H9 (cell line): ENCODE results near the gene SMARCAL1. TPM values are rescaled to one million over a fixed set of nuclear protein-coding genes. Genes with fewer than 3 reads are reported as not detected.

Source experiments
- DNase-seq: peaks from one replicate; pipeline ENCODE4 v3.0.0-alpha.2; 2017
- H2AFZ ChIP-seq: one replicate; pipeline ENCODE4 v1.6.1; 2013; ENCODE audit warnings: mild to moderate bottlenecking, low read length, control low read depth, moderate library complexity
- H2AK5ac ChIP-seq: 2 replicates; pipeline ENCODE4 v1.6.1; 2013; ENCODE audit warnings: low read length, control low read depth, mixed read lengths; ENCODE audit not compliant: insufficient read length
- H2BK120ac ChIP-seq: one replicate; pipeline ENCODE4 v1.6.1; 2013; ENCODE audit warnings: low read depth, mild to moderate bottlenecking, low read length, control low read depth, inconsistent platforms; ENCODE audit not compliant: poor library complexity, severe bottlenecking
- H2BK12ac ChIP-seq: 2 replicates; pipeline ENCODE4 v1.6.1; 2013; ENCODE audit warnings: low read length, control low read depth, mixed read lengths, low read depth; ENCODE audit not compliant: insufficient read length
- H2BK15ac ChIP-seq: 2 replicates; pipeline ENCODE4 v1.6.1; 2013; ENCODE audit warnings: low read depth, low read length, control low read depth
- H2BK20ac ChIP-seq: one replicate; pipeline ENCODE4 v1.6.1; 2013; ENCODE audit warnings: low read depth, mild to moderate bottlenecking, low read length, control low read depth, inconsistent platforms; ENCODE audit not compliant: poor library complexity, severe bottlenecking
- H2BK5ac ChIP-seq: 2 replicates; pipeline ENCODE4 v1.6.1; 2013; ENCODE audit warnings: low read length, control low read depth, mixed read lengths; ENCODE audit not compliant: insufficient read length
- H3K14ac ChIP-seq: 2 replicates; pipeline ENCODE4 v1.6.1; 2013; ENCODE audit warnings: low read length, control low read depth; ENCODE audit not compliant: insufficient read depth
- H3K18ac ChIP-seq: 2 replicates; pipeline ENCODE4 v1.6.1; 2013; ENCODE audit warnings: low read depth, mild to moderate bottlenecking, mixed read lengths, low read length, control low read depth; ENCODE audit not compliant: insufficient read length
- H3K23ac ChIP-seq: 2 replicates; pipeline ENCODE4 v1.6.1; 2013; ENCODE audit warnings: low read length, control low read depth, mixed read lengths, low read depth; ENCODE audit not compliant: insufficient read length
- H3K23me2 ChIP-seq: 2 replicates; pipeline ENCODE4 v1.6.1; 2013; ENCODE audit warnings: low read depth, mild to moderate bottlenecking, mixed read lengths, low read length, control low read depth; ENCODE audit not compliant: insufficient read length, poor library complexity, severe bottlenecking
- H3K27ac ChIP-seq: 2 replicates; pipeline ENCODE4 v1.5.1; 2013; ENCODE audit warnings: low read length, control low read depth, mixed read lengths, low read depth; ENCODE audit not compliant: insufficient read length
- H3K27me3 ChIP-seq: 2 replicates; pipeline ENCODE4 v1.6.1; 2013; ENCODE audit warnings: low read length, control low read depth, inconsistent platforms; ENCODE audit not compliant: insufficient read depth
- H3K4ac ChIP-seq: 2 replicates; pipeline ENCODE4 v1.6.1; 2013; ENCODE audit warnings: low read depth, mild to moderate bottlenecking, control low read depth, inconsistent platforms, low read length, moderate library complexity
- H3K4me1 ChIP-seq: 2 replicates; pipeline ENCODE4 v1.6.1; 2013; ENCODE audit warnings: low read length, control low read depth, inconsistent platforms; ENCODE audit not compliant: insufficient read depth
- H3K4me2 ChIP-seq: 2 replicates; pipeline ENCODE4 v1.6.1; 2013; ENCODE audit warnings: low read length, control low read depth, mixed read lengths; ENCODE audit not compliant: insufficient read length, insufficient read depth
- H3K56ac ChIP-seq: 2 replicates; pipeline ENCODE4 v1.6.1; 2013; ENCODE audit warnings: low read depth, mild to moderate bottlenecking, mixed read lengths, low read length, control low read depth; ENCODE audit not compliant: insufficient read length
- H3K79me1 ChIP-seq: 2 replicates; pipeline ENCODE4 v1.6.1; 2013; ENCODE audit warnings: low read depth, mild to moderate bottlenecking, moderate library complexity, low read length, control low read depth, inconsistent platforms; ENCODE audit not compliant: insufficient read depth, poor library complexity, severe bottlenecking
- H3K79me2 ChIP-seq: 2 replicates; pipeline ENCODE4 v1.6.1; 2013; ENCODE audit warnings: low read length, control low read depth, inconsistent platforms; ENCODE audit not compliant: insufficient read depth
- H3K9ac ChIP-seq: 2 replicates; pipeline ENCODE4 v1.6.1; 2013; ENCODE audit warnings: low read length, control low read depth, mixed read lengths; ENCODE audit not compliant: insufficient read length; ENCODE audit errors: extremely low read depth
- H3K9me3 ChIP-seq: one replicate; pipeline ENCODE4 v1.6.1; 2013; ENCODE audit warnings: low read depth, low read length, inconsistent platforms; ENCODE audit not compliant: control insufficient read depth
- H3T11ph ChIP-seq: one replicate; pipeline ENCODE4 v1.6.1; 2013; ENCODE audit warnings: mild to moderate bottlenecking, low read length, control low read depth, inconsistent platforms
- H4K20me1 ChIP-seq: one replicate; pipeline ENCODE4 v1.6.1; 2013; ENCODE audit not compliant: control insufficient read depth, insufficient read length, insufficient read depth
- H4K5ac ChIP-seq: 2 replicates; pipeline ENCODE4 v1.6.1; 2013; ENCODE audit warnings: low read depth, mild to moderate bottlenecking, mixed read lengths, low read length, control low read depth; ENCODE audit not compliant: insufficient read length
- H4K8ac ChIP-seq: replicated peaks from 2 replicates; pipeline ENCODE4 v1.6.1; 2013; ENCODE audit warnings: low read length, control low read depth, mixed read lengths, low read depth; ENCODE audit not compliant: insufficient read length
- H4K91ac ChIP-seq: 2 replicates; pipeline ENCODE4 v1.6.1; 2013; ENCODE audit warnings: low read depth, mild to moderate bottlenecking, moderate library complexity, mixed read lengths, low read length, control low read depth; ENCODE audit not compliant: insufficient read length
- H3K27ac Mint-ChIP-seq, 3 experiments: 2 replicates in 2 of 3; 3 replicates in 1 of 3; pipeline ENCODE4 v1.8.0; 2020 to 2021; ENCODE audit warnings: mixed read lengths in 3 of 3, mild to moderate bottlenecking in 1 of 3, moderate library complexity in 1 of 3
- H3K27me3 Mint-ChIP-seq: 2 replicates; pipeline ENCODE4 v1.8.0; 2021; ENCODE audit warnings: low read depth, mild to moderate bottlenecking, moderate library complexity, mixed read lengths
- H3K36me3 Mint-ChIP-seq, 3 experiments: 2 replicates in 2 of 3; 3 replicates in 1 of 3; pipeline ENCODE4 v1.8.0; 2020 to 2021; ENCODE audit warnings: low read depth in 3 of 3, mixed read lengths in 3 of 3; ENCODE audit not compliant: insufficient read depth in 1 of 3
- H3K4me1 Mint-ChIP-seq, 2 experiments: 2 replicates each; pipeline ENCODE4 v1.8.0; 2020; ENCODE audit warnings: mixed read lengths in 2 of 2
- H3K4me3 Mint-ChIP-seq, 2 experiments: 2 replicates in 1 of 2; 3 replicates in 1 of 2; pipeline ENCODE4 v1.8.0; 2020 to 2021; ENCODE audit warnings: mild to moderate bottlenecking in 2 of 2, mixed read lengths in 2 of 2, moderate library complexity in 1 of 2
- H3K9me3 Mint-ChIP-seq, 2 experiments: 2 replicates in 1 of 2; 3 replicates in 1 of 2; pipeline ENCODE4 v1.8.0; 2020; ENCODE audit warnings: mild to moderate bottlenecking in 2 of 2, mixed read lengths in 2 of 2, moderate library complexity in 1 of 2
- WGBS: extraction: QIAGEN DNeasy Blood & Tissue Kit; methylation state at CpG from one replicate; pipeline ENCODE4 v1.1.7; 2013; ENCODE audit warnings: missing lambda C conversion rate, low lambda C conversion rate, mixed read lengths; ENCODE audit not compliant: insufficient read length; ENCODE audit errors: extremely low coverage; 5-methylcytosine and 5-hydroxymethylcytosine counted together
- total RNA-seq: library from RNA; stranded (reverse); gene quantifications from 2 replicates; pipeline ENCODE4 v1.2.1, GENCODE V29; 2021
- TF ChIP-seq, protein P1 (sequence below): fragments of 200-600 bp; sonication (generic); conservative IDR thresholded peaks from 3 replicates; pipeline ENCODE4 v1.8.0; 2021; ENCODE audit warnings: antibody characterized with exemption, mild to moderate bottlenecking

SMARCAL1 gene
- total RNA-seq, 1 experiment from 2014 or later, result 16.5 TPM

DNA sequence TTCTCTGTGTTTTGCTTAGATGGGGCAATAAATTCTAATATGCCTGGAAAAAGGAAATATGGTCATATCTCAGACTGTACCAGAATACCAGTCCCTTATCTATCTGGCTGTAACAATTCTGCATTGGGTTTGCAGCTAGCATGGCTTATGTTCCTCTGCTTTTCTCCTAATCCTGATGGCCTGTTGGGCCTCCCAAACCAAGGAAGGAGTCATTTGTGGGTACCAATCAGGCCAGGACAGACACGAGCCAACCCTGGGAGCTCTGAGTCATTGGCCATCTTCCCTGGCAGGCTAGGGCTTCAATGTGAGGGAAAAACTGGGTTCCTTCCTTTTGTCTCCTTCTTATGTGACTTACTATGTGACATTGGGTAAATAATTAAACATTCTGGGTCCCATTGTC is 12.0 kb downstream of the SMARCAL1 start:
- Histone ChIP-seq H2BK15ac (no peak overlapping the region), H3T11ph (no peak overlapping the region), H3K9ac (no peak overlapping the region), H2AK5ac (no peak overlapping the region), H2BK12ac (no peak overlapping the region), H3K79me2 (no peaks in the 10 kb centered on the region), H4K20me1 (no peaks in the 10 kb centered on the region), H2AFZ (no peak overlapping the region), H3K9me3 (no peaks in the 10 kb centered on the region), H3K4me2 (no peak overlapping the region), H3K79me1 (no peaks in the 10 kb centered on the region), H2BK120ac (no peak overlapping the region), H3K27me3 (no peaks in the 10 kb centered on the region), H3K14ac (no peak overlapping the region), H3K56ac (no peak overlapping the region), H4K8ac (no peak overlapping the region), H2BK20ac (no peak overlapping the region), H3K23ac (no peak overlapping the region), H4K91ac (no peak overlapping the region), H2BK5ac (no peak overlapping the region), H3K4ac (no peak overlapping the region), H3K27ac (no peak overlapping the region), H3K18ac (no peak overlapping the region), H4K5ac (no peak overlapping the region), H3K4me1 (no peaks in the 10 kb centered on the region), H3K23me2 (no peaks in the 10 kb centered on the region)
- H3K27me3 Mint-ChIP-seq, result no peaks in the 10 kb centered on the region
- DNase-seq, result no peak
- TF ChIP-seq, protein P1, sequence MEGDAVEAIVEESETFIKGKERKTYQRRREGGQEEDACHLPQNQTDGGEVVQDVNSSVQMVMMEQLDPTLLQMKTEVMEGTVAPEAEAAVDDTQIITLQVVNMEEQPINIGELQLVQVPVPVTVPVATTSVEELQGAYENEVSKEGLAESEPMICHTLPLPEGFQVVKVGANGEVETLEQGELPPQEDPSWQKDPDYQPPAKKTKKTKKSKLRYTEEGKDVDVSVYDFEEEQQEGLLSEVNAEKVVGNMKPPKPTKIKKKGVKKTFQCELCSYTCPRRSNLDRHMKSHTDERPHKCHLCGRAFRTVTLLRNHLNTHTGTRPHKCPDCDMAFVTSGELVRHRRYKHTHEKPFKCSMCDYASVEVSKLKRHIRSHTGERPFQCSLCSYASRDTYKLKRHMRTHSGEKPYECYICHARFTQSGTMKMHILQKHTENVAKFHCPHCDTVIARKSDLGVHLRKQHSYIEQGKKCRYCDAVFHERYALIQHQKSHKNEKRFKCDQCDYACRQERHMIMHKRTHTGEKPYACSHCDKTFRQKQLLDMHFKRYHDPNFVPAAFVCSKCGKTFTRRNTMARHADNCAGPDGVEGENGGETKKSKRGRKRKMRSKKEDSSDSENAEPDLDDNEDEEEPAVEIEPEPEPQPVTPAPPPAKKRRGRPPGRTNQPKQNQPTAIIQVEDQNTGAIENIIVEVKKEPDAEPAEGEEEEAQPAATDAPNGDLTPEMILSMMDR, result no peak
- no peak overlapping the region for H3K4me3 Mint-ChIP-seq
- H3K4me1 Mint-ChIP-seq, result no peaks in the 10 kb centered on the region
- no peak overlapping the region for H3K27ac Mint-ChIP-seq
- WGBS, result no CpG with 5 or more reads among the region's 1 CpG
- H3K9me3 Mint-ChIP-seq, result peaks cover 0 to 2% of the 10 kb centered on the region in 2 experiments; a peak in 2 of 5 replicates
- peaks cover 22 to 69% (median 68%) of the 10 kb centered on the region in 3 experiments for H3K36me3 Mint-ChIP-seq
